T-cell (primary cell): ENCODE measurements around the gene CCDC136. TPM values are rescaled to one million over a fixed set of nuclear protein-coding genes. Genes with fewer than 3 reads are reported as not detected.

Source experiments
- ATAC-seq, 4 experiments: fragments of 200-7000 bp in 3 of 4; fragments of 150-1000 bp in 1 of 4; cut with Tn5 transposase; replicated peaks in 1 of 4; 1 replicate in 3 of 4; 2 replicates in 1 of 4; pipeline ENCODE4 v1.10.0; 2021; ENCODE audit warnings: moderate library complexity in 3 of 4, mild to moderate bottlenecking in 2 of 4, moderate number of reproducible peaks in 1 of 4
- CTCF ChIA-PET, 2 donors: fragments of 300-600 bp; sonication (Branson Sonifier 250); formaldehyde crosslinking; loops; one replicate each; lab custom pipeline; 2022; ENCODE audit warnings: antibody characterized with exemption in 2 of 2; lab: Charles Lee
- POLR2A ChIA-PET, 2 donors: fragments of 300-600 bp; sonication (Branson Sonifier 250); formaldehyde crosslinking; loops; one replicate each; lab custom pipeline; 2022; ENCODE audit warnings: antibody characterized with exemption in 2 of 2; lab: Charles Lee
- DNase-seq, 35 experiments: peaks; one replicate each; pipeline versions ENCODE4 v3.0.0 to v3.0.0-alpha.2; 2013 to 2023
- H3K27ac ChIP-seq: one replicate; pipeline ENCODE4 v1.5.1; 2013; ENCODE audit warnings: low read length
- H3K27me3 ChIP-seq, 2 experiments: replicated peaks in 1 of 2; 1 replicate in 1 of 2; 2 replicates in 1 of 2; pipeline versions ENCODE4 v1.6.1 to v1.7.0; 2013; ENCODE audit warnings: low read length in 1 of 2, mixed read lengths in 1 of 2; ENCODE audit not compliant: control insufficient read depth in 2 of 2, insufficient read depth in 2 of 2; ENCODE audit errors: extremely low read depth in 1 of 2
- H3K36me3 ChIP-seq, 2 donors: 1 replicate in 1 of 2; 2 replicates in 1 of 2; pipeline versions ENCODE4 v1.6.1 to v1.7.0; 2013; ENCODE audit warnings: low read length in 1 of 2; ENCODE audit not compliant: control insufficient read depth in 2 of 2, insufficient read depth in 1 of 2; ENCODE audit errors: extremely low read depth in 1 of 2
- H3K4me1 ChIP-seq, 2 experiments: 1 replicate in 1 of 2; 2 replicates in 1 of 2; pipeline versions ENCODE4 v1.6.1 to v1.7.0; 2013; ENCODE audit warnings: low read length in 2 of 2, mixed read lengths in 1 of 2; ENCODE audit not compliant: insufficient read depth in 2 of 2, control insufficient read depth in 1 of 2; ENCODE audit errors: extremely low read depth in 1 of 2
- H3K4me3 ChIP-seq, 2 donors: 1 replicate in 1 of 2; 2 replicates in 1 of 2; pipeline versions ENCODE4 v1.5.1 to v1.7.0; 2013; ENCODE audit warnings: mild to moderate bottlenecking in 2 of 2, low read length in 1 of 2, moderate library complexity in 1 of 2; ENCODE audit not compliant: control insufficient read depth in 1 of 2; ENCODE audit errors: extremely low read depth in 1 of 2
- H3K9me3 ChIP-seq: 2 replicates; pipeline ENCODE4 v1.7.0; 2013
- H3K27ac Mint-ChIP-seq, 2 donors: one replicate each; pipeline ENCODE4 v1.8.0; 2020 to 2021; ENCODE audit warnings: mild to moderate bottlenecking in 2 of 2, mixed read lengths in 2 of 2
- H3K27me3 Mint-ChIP-seq, 2 donors: one replicate each; pipeline ENCODE4 v1.8.0; 2021 to 2022; ENCODE audit warnings: mixed read lengths in 2 of 2
- H3K36me3 Mint-ChIP-seq: one replicate; pipeline ENCODE4 v1.8.0; 2021; ENCODE audit warnings: mixed read lengths
- H3K4me1 Mint-ChIP-seq, 3 donors: one replicate each; pipeline ENCODE4 v1.8.0; 2020 to 2022; ENCODE audit warnings: mixed read lengths in 3 of 3, mild to moderate bottlenecking in 1 of 3
- H3K4me3 Mint-ChIP-seq, 3 donors: one replicate each; pipeline ENCODE4 v1.8.0; 2020 to 2022; ENCODE audit warnings: mild to moderate bottlenecking in 3 of 3, mixed read lengths in 3 of 3, moderate library complexity in 3 of 3
- H3K9me3 Mint-ChIP-seq, 3 donors: one replicate each; pipeline ENCODE4 v1.8.0; 2020 to 2022; ENCODE audit warnings: mixed read lengths in 3 of 3
- WGBS: methylation state at CpG from one replicate; pipeline ENCODE4 v1.1.5; 2013; ENCODE audit warnings: missing lambda C conversion rate; ENCODE audit not compliant: insufficient coverage; 5-methylcytosine and 5-hydroxymethylcytosine counted together
- total RNA-seq, 35 experiments: library from RNA in 6 of 35; stranded (reverse) in 6 of 35; fragments of 120-200 nt in 1 of 35; gene quantifications; one replicate each; pipeline versions ENCODE4 v1.2.1 to v1.2.4 and lab custom pipeline; 2013 to 2026

The CCDC136 gene
- total RNA-seq, 5 donors from 2014 or later (not counting 1 experiment from before 2014, with no cell fraction given), result 7.6 to 15.7 (median 14.6) TPM

- peaks cover 9% of the 10 kb centered on the region for H3K36me3 Mint-ChIP-seq
- peak in 3 of 35 experiments; percentile 7 to 30 (median 17) for DNase-seq
- peaks cover 0 to 7% of the 10 kb centered on the region in 2 donors for H3K27me3 Mint-ChIP-seq
- peaks cover 18 to 24% (median 19%) of the 10 kb centered on the region in 3 donors for H3K4me1 Mint-ChIP-seq
- Histone ChIP-seq H3K27me3 (peaks cover 0 to 31% of the 10 kb centered on the region in 2 experiments), H3K27ac (no peak overlapping the region), H3K4me1 (peaks cover 0 to 15% of the 10 kb centered on the region in 2 experiments), H3K36me3 (peaks cover 0 to 14% of the 10 kb centered on the region in 2 donors), H3K4me3 (peak overlapping the region; percentile 55 to 60), H3K9me3 (no peaks in the 10 kb centered on the region)
- peak overlapping the region; percentile 74 to 86 (median 76) for H3K4me3 Mint-ChIP-seq
- ChIA-PET POLR2A (no interaction called here), CTCF (no interaction called here)
- 7% methylated on average over 30 of the region's 30 CpGs for WGBS
- ATAC-seq, result peak; percentile 32 to 54 (median 36)
- no peaks in the 10 kb centered on the region for H3K9me3 Mint-ChIP-seq
- no peak overlapping the region for H3K27ac Mint-ChIP-seq
These were observed 78.1 kb downstream of the CCDC136 start for GRCh38 chr7:128869944-128870285.

DNA sequence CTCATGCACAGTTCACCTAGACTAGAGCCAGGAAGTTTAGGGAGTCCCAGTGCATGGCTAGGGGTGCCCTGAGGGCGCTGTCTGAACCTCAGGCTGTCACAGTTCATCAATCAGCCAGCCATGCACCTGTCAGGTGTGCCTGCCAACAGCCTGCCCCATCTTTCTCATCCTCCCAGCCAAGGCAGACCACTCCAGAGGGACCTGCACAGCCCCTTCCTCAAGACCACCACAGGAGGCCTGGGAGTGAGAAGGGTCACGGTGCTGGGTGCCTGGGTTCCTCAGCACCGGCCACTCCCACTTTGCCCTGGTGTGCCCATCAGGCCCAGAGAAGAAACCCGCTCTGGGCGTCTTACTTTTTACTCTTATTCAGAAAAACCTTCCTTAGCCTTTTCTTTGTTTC, 79.3 kb downstream of the CCDC136 start:
- CTCF ChIA-PET, result interaction anchor here in 1 of 2 donors (0.9 kb wide), 1 partner anchor 14 kb away, joined by 3 read pairs; no protein-coding TSS in a partner anchor
- ATAC-seq, result no peak

More for the DNA sequence above, 79.3 kb downstream of the CCDC136 start:
- WGBS, result 86% methylated on average over 2 of the region's 5 CpGs
- Histone ChIP-seq H3K27ac (no peak overlapping the region), H3K36me3 (peaks cover 0 to 3% of the 10 kb centered on the region in 2 donors), H3K9me3 (no peaks in the 10 kb centered on the region), H3K4me1 (peaks cover 0 to 15% of the 10 kb centered on the region in 2 experiments), H3K4me3 (no peak overlapping the region), H3K27me3 (peaks cover 0 to 31% of the 10 kb centered on the region in 2 experiments)
- no peak for DNase-seq
- Mint-ChIP-seq H3K36me3 (no peaks in the 10 kb centered on the region), H3K9me3 (no peaks in the 10 kb centered on the region), H3K4me3 (peak overlapping the region in 2 of 3 donors; percentile 41 to 86), H3K27ac (no peak overlapping the region), H3K27me3 (peaks cover 0 to 7% of the 10 kb centered on the region in 2 donors), H3K4me1 (peaks cover 8 to 14% (median 11%) of the 10 kb centered on the region in 3 donors)
- POLR2A ChIA-PET, result no interaction called here

Other genes with a start within 250 kb of the CCDC136 start
- 1 to 10 TPM; 1.4 to 3.7 (median 3.2) TPM for gene GARIN1A, start 119.7 kb upstream of the CCDC136 start, total RNA-seq
- 10 to 100 TPM; 15.8 to 23.4 (median 16.7) TPM for gene CALU, start 52.6 kb upstream of the CCDC136 start, total RNA-seq
- gene OPN1SW, start 16.2 kb upstream of the CCDC136 start, total RNA-seq, result not detected
- gene FLNC, start 38.4 kb downstream of the CCDC136 start, total RNA-seq, result under 1 TPM; 0.05 to 0.93 (median 0.38) TPM
- gene ATP6V1F, start 70.9 kb downstream of the CCDC136 start, total RNA-seq, result 10 to 100 TPM; 62.6 to 78.1 (median 75.5) TPM
- under 1 TPM; 0.20 to 0.92 (median 0.53) TPM for gene KCP, start 118.7 kb downstream of the CCDC136 start, total RNA-seq
- 10 to 100 TPM in 1 of 5 donors, 1 to 10 TPM in 4; 2.2 to 12.7 (median 6.6) TPM for gene IRF5, start 146.0 kb downstream of the CCDC136 start, total RNA-seq